Chondrocyte (in vitro differentiated cells): ENCODE results near the gene DLG2. TPM values are rescaled to one million over a fixed set of nuclear protein-coding genes. Genes with fewer than 3 reads are reported as not detected.

ENCODE experiments used
- DNase-seq: peaks from one replicate; pipeline ENCODE4 v3.0.0; 2021; ENCODE audit warnings: mixed read lengths, low spot score
- H3K27ac Mint-ChIP-seq: one replicate; pipeline ENCODE4 v1.8.0; 2021; ENCODE audit warnings: mild to moderate bottlenecking, moderate library complexity, mixed read lengths; ENCODE audit not compliant: unreplicated experiment
- H3K27me3 Mint-ChIP-seq: 2 replicates; pipeline ENCODE4 v1.8.0; 2021; ENCODE audit warnings: low read depth, mixed read lengths
- H3K36me3 Mint-ChIP-seq: 2 replicates; pipeline ENCODE4 v1.8.0; 2021; ENCODE audit warnings: low read depth, mixed read lengths
- H3K4me1 Mint-ChIP-seq: 2 replicates; pipeline ENCODE4 v1.8.0; 2021; ENCODE audit warnings: low read depth, mild to moderate bottlenecking, mixed read lengths
- H3K4me3 Mint-ChIP-seq: one replicate; pipeline ENCODE4 v1.8.0; 2021; ENCODE audit warnings: mild to moderate bottlenecking, moderate library complexity, mixed read lengths; ENCODE audit not compliant: unreplicated experiment
- H3K9me3 Mint-ChIP-seq: 2 replicates; pipeline ENCODE4 v1.8.0; 2021; ENCODE audit warnings: low read depth, mixed read lengths
- CTCF ChIP-seq: fragments of 200-600 bp; sonication (generic); IDR thresholded peaks from 2 replicates; pipeline ENCODE4 v1.5.0; 2021; ENCODE audit warnings: antibody characterized with exemption, mild to moderate bottlenecking, moderate library complexity
- total RNA-seq: library from RNA; stranded (reverse); gene quantifications from 3 replicates; pipeline ENCODE4 v1.2.1, GENCODE V29; 2021

The DLG2 gene
- total RNA-seq, 1 donor from 2014 or later, result 1.3 TPM

GRCh38 chr11:84686716-84687115 is 940.4 kb downstream of the DLG2 start:
- no peak for TF ChIP-seq CTCF
- peaks cover 2% of the 10 kb centered on the region for H3K4me1 Mint-ChIP-seq
- no peaks in the 10 kb centered on the region for H3K27me3 Mint-ChIP-seq
- H3K36me3 Mint-ChIP-seq, result no peaks in the 10 kb centered on the region
- DNase-seq, result no peak
- H3K4me3 Mint-ChIP-seq, result no peak overlapping the region
- H3K9me3 Mint-ChIP-seq, result no peaks in the 10 kb centered on the region
- no peak overlapping the region for H3K27ac Mint-ChIP-seq

DNA sequence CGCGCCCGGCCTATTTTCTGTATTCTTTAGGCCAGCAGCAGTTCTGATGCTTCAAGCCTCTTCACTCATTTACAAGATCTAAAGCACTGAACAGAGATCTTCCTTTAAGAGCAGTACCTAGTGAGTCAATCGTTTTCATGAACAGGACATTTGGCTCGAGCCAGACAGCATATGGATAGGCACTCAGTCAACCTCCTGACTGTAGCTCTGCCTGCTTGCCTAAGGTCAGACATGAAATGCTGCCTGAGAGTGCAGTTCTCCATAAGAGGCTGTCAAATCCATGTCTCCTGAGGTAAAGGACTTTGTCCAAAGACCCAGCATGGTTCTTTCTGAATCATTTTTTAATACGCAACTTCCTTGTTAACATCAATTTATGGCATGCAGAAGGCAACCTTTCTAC is 941.2 kb downstream of the DLG2 start:
- no peaks in the 10 kb centered on the region for H3K27me3 Mint-ChIP-seq
- no peak for DNase-seq
- no peak overlapping the region for H3K27ac Mint-ChIP-seq
- H3K4me1 Mint-ChIP-seq, result no peaks in the 10 kb centered on the region
- H3K36me3 Mint-ChIP-seq, result no peaks in the 10 kb centered on the region
- H3K4me3 Mint-ChIP-seq, result no peak overlapping the region
- no peak for TF ChIP-seq CTCF
- no peaks in the 10 kb centered on the region for H3K9me3 Mint-ChIP-seq

GRCh38 chr11:84685149-84685548 is 942.0 kb downstream of the DLG2 start:
- DNase-seq, result no peak
- Mint-ChIP-seq H3K27ac (no peak overlapping the region), H3K4me1 (no peaks in the 10 kb centered on the region)

DNA sequence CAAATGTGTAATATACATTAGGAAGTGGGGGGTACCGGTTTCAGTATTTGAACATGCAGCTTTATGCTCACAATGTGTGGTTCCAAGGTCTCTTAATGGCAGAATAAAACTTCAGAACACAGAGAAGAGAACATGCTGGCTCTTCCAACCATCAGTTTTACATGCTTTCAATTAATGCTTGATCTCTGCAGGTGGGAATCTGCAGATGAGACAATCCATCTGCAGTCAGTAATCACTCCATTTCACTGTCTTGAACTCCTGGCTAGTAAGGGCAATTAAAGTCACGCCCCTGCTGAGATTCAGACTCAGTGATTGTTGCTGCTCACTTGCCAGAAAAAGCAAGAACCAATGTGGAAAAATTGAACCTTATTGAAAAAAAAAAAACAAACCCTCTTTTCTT is 945.7 kb downstream of the DLG2 start:
- Mint-ChIP-seq H3K4me3 (no peak overlapping the region), H3K27ac (no peak overlapping the region), H3K9me3 (no peaks in the 10 kb centered on the region), H3K27me3 (peaks cover 13% of the 10 kb centered on the region), H3K36me3 (no peaks in the 10 kb centered on the region), H3K4me1 (no peaks in the 10 kb centered on the region)
- no peak for TF ChIP-seq CTCF
- DNase-seq, result no peak

More at GRCh38 chr11:84685149-84685548, 942.0 kb downstream of the DLG2 start:
- no peaks in the 10 kb centered on the region for H3K36me3 Mint-ChIP-seq
- peaks cover 7% of the 10 kb centered on the region for H3K27me3 Mint-ChIP-seq
- TF ChIP-seq CTCF, result no peak
- no peak overlapping the region for H3K4me3 Mint-ChIP-seq
- no peaks in the 10 kb centered on the region for H3K9me3 Mint-ChIP-seq

GRCh38 chr11:84675396-84676025 is 951.6 kb downstream of the DLG2 start:
- no peaks in the 10 kb centered on the region for H3K4me1 Mint-ChIP-seq
- H3K36me3 Mint-ChIP-seq, result no peaks in the 10 kb centered on the region
- no peak overlapping the region for H3K4me3 Mint-ChIP-seq
- H3K9me3 Mint-ChIP-seq, result peaks cover 3% of the 10 kb centered on the region
- peaks cover 10% of the 10 kb centered on the region for H3K27me3 Mint-ChIP-seq
- H3K27ac Mint-ChIP-seq, result no peak overlapping the region
- TF ChIP-seq CTCF, result no peak
- DNase-seq, result no peak
